Testis (tissue), 3 donors: ENCODE data around the gene ASTL. TPM values are rescaled to one million over a fixed set of nuclear protein-coding genes. Genes with fewer than 3 reads are reported as not detected.

ENCODE experiments used
- DNase-seq: peaks from one replicate; pipeline ENCODE4 v3.0.0-alpha.2; 2019
- H3K27ac ChIP-seq, 2 donors: fragments of 200-600 bp; sonication (generic); one replicate each; pipeline ENCODE4 v1.5.1; 2019
- H3K27me3 ChIP-seq: fragments of 200-600 bp; sonication (generic); one replicate; pipeline ENCODE4 v1.5.1; 2019
- H3K36me3 ChIP-seq: fragments of 200-600 bp; sonication (generic); one replicate; pipeline ENCODE4 v1.5.1; 2017; ENCODE audit warnings: low read depth; ENCODE audit errors: missing control alignments
- H3K4me1 ChIP-seq: fragments of 200-600 bp; sonication (generic); one replicate; pipeline ENCODE4 v1.5.1; 2019
- H3K4me3 ChIP-seq, 2 donors: fragments of 200-600 bp; sonication (generic); one replicate each; pipeline ENCODE4 v1.5.1; 2017 to 2019
- H3K9me3 ChIP-seq: fragments of 200-600 bp; sonication (generic); one replicate; pipeline ENCODE4 v1.5.1; 2017
- CTCF ChIP-seq, 3 experiments: fragments of 450-650 bp in 2 of 3; fragments of 200-600 bp in 1 of 3; sonication (generic) in 1 of 3; IDR thresholded peaks; one replicate each; pipeline ENCODE4 v1.5.1; 2016 to 2019; ENCODE audit warnings: antibody characterized with exemption in 3 of 3, mild to moderate bottlenecking in 2 of 3, moderate library complexity in 1 of 3
- POLR2A ChIP-seq: fragments of 450-650 bp; IDR thresholded peaks from one replicate; pipeline ENCODE4 v1.6.1; 2017; ENCODE audit warnings: antibody characterized with exemption, mild to moderate bottlenecking, moderate library complexity
- WGBS, 2 donors: methylation state at CpG; one replicate each; pipeline ENCODE4 v1.1.5; 2018; 5-methylcytosine and 5-hydroxymethylcytosine counted together
- intact Hi-C: fragments of 100-400 bp; cut with DNase I; formaldehyde crosslinking; loops from one replicate; pipeline ENCODE4 v1.15.1; 2023; ENCODE audit warnings: low total_unique reads
- polyA plus RNA-seq: library from polyadenylated mRNA; stranded (reverse); fragments of 350-450 nt; fragmentation: Illumina TruSeq; extraction: RNeasy Lipid Tissue Mini Kit (QIAGEN cat#74804); gene quantifications from one replicate; pipeline ENCODE4 v1.2.3, GENCODE V29; 2014; ENCODE audit warnings: low read depth, low replicate concordance; ENCODE audit not compliant: insufficient read depth
- total RNA-seq, 2 donors: library from RNA; depleted of rRNA; stranded (reverse); fragments of >200 nt; gene quantifications; one replicate each; pipeline ENCODE4 v1.2.3, GENCODE V29; 2016

Gene ASTL
- total and polyA plus RNA-seq, 3 donors from 2014 or later: 0.58 to 1.6 (median 0.87) TPM

- WGBS, 2 donors: 89 to 96% methylated on average over 6 to 7 of the region's 7 CpGs
- H3K4me1 ChIP-seq: peaks cover 24% of the 10 kb centered on the region
- no peak overlapping the region for H3K4me3 ChIP-seq
- H3K27me3 ChIP-seq: no peaks in the 10 kb centered on the region
- H3K36me3 ChIP-seq: no peaks in the 10 kb centered on the region
- H3K9me3 ChIP-seq: no peaks in the 10 kb centered on the region
- intact Hi-C loops: no loop called here
- no peak for TF ChIP-seq CTCF (IDR thresholded peaks at IDR 0.05)
- TF ChIP-seq POLR2A: no peak
- no peak for DNase-seq
- H3K27ac ChIP-seq: no peak overlapping the region
Observed at GRCh38 chr2:96111823-96112500, 26.3 kb downstream of the ASTL start.

- Histone ChIP-seq H3K27me3 (no peaks in the 10 kb centered on the region), H3K36me3 (no peaks in the 10 kb centered on the region), H3K27ac (no peak overlapping the region), H3K9me3 (no peaks in the 10 kb centered on the region), H3K4me1 (peaks cover 24% of the 10 kb centered on the region), H3K4me3 (no peak overlapping the region)
- TF ChIP-seq CTCF (IDR thresholded peaks at IDR 0.05) (no peak), POLR2A (no peak)
- WGBS, 2 donors: 80 to 91% methylated on average over 4 of the region's 4 CpGs
- DNase-seq: no peak
- intact Hi-C loops: no loop called here
Observed at GRCh38 chr2:96111257-96111640, 27.1 kb downstream of the ASTL start.

- intact Hi-C loops: no loop called here
- no peak for DNase-seq
- H3K27ac ChIP-seq: no peak overlapping the region
Observed at GRCh38 chr2:96110621-96111256, 27.6 kb downstream of the ASTL start.

GRCh38 chr2:96109931-96110511 lies 28.3 kb downstream of the ASTL start:
- 81 to 98% methylated on average over 2 to 3 of the region's 3 CpGs for WGBS, 2 donors
- intact Hi-C loops: no loop called here
- Histone ChIP-seq H3K4me1 (peaks cover 24% of the 10 kb centered on the region), H3K27me3 (no peaks in the 10 kb centered on the region), H3K27ac (peak overlapping the region in 1 of 2 donors; percentile 44), H3K9me3 (no peaks in the 10 kb centered on the region), H3K4me3 (no peak overlapping the region), H3K36me3 (no peaks in the 10 kb centered on the region)
- no peak for DNase-seq
- TF ChIP-seq CTCF (IDR thresholded peaks at IDR 0.05): no peak
- TF ChIP-seq POLR2A: no peak

More at GRCh38 chr2:96110621-96111256, 27.6 kb downstream of the ASTL start:
- Histone ChIP-seq H3K4me1 (peaks cover 24% of the 10 kb centered on the region), H3K27me3 (no peaks in the 10 kb centered on the region), H3K4me3 (no peak overlapping the region), H3K9me3 (no peaks in the 10 kb centered on the region), H3K36me3 (no peaks in the 10 kb centered on the region)
- 89 to 94% methylated on average over 12 to 13 of the region's 13 CpGs for WGBS, 2 donors
- TF ChIP-seq POLR2A: no peak
- no peak for TF ChIP-seq CTCF (IDR thresholded peaks at IDR 0.05)
